GM23338 (cell line): Measurements from ENCODE around the gene COX17. TPM values are rescaled to one million over a fixed set of nuclear protein-coding genes. Genes with fewer than 3 reads are reported as not detected.

Source experiments
- CTCF ChIP-seq, 2 experiments: fragments of 200-600 bp in 1 of 2; sonication (generic) in 1 of 2; conservative IDR thresholded peaks; 2 replicates each; pipeline versions ENCODE4 v1.5.1 to v1.6.1; 2016 to 2017; ENCODE audit warnings: antibody characterized with exemption in 2 of 2, low read depth in 2 of 2, mild to moderate bottlenecking in 2 of 2, moderate library complexity in 1 of 2
- EZH2 ChIP-seq: fragments of 200-600 bp; sonication (generic); IDR thresholded peaks from one replicate; pipeline ENCODE4 v1.8.0; 2017; ENCODE audit warnings: antibody characterized with exemption, mild to moderate bottlenecking, low read depth; ENCODE audit not compliant: unreplicated experiment
- JUNB ChIP-seq: IDR thresholded peaks from one replicate; pipeline ENCODE4 v1.6.1; 2016; ENCODE audit warnings: antibody characterized with exemption; ENCODE audit not compliant: unreplicated experiment
- POLR2AphosphoS5 ChIP-seq: IDR thresholded peaks from 2 replicates; pipeline ENCODE4 v1.6.1; 2016; ENCODE audit warnings: antibody characterized with exemption, low read depth
- REST ChIP-seq: IDR thresholded peaks from one replicate; pipeline ENCODE4 v1.6.1; 2018; ENCODE audit warnings: antibody characterized with exemption; ENCODE audit not compliant: unreplicated experiment
- ZNF462 ChIP-seq: fragments of 250-450 bp; sonication (Bioruptor Pico); IDR thresholded peaks from 2 replicates; pipeline ENCODE4 v1.5.0; 2020; ENCODE audit warnings: mild to moderate bottlenecking, moderate library complexity
- polyA plus RNA-seq: library from polyadenylated mRNA; unstranded; fragments of >200 nt; fragmentation: Nextera tagmentation; extraction: Ambion mirVana; gene quantifications from 2 replicates; pipeline ENCODE4 v1.2.1, GENCODE V29; 2016
- total RNA-seq: library from RNA; depleted of rRNA; stranded (reverse); fragments of >200 nt; shearing (Covaris generic); gene quantifications from 2 replicates; pipeline ENCODE4 v1.2.3, GENCODE V29; 2014

COX17 gene
- total and polyA plus RNA-seq, 2 experiments from 2014 or later, result 24.0 to 324 TPM

GRCh38 chr3:119726909-119727308, 49.7 kb upstream of the COX17 start (continued):
- TF ChIP-seq ZNF462 (CRISPR knock-in tag) (no peak), EZH2 (no peak), REST (no peak), CTCF (conservative IDR thresholded peaks at IDR 0.05; ENCODE audit: low read depth in 2 of 2) (no peak), POLR2AphosphoS5 (no peak), JUNB (no peak)
